Bone marrow (tissue), 2 donors: ENCODE data around the gene FOXA2.

Experiments
- DNase-seq, 2 donors: peaks; one replicate each; lab custom pipeline; 2025; lab: John Stamatoyannopoulos, UW

FOXA2 gene

GRCh38 chr20:22536141-22536828, 48.1 kb downstream of the FOXA2 start:
- DNase-seq, result no peak

- DNase-seq, result no peak
Measured at GRCh38 chr20:22535483-22535882, 48.9 kb downstream of the FOXA2 start.

GRCh38 chr20:22533823-22534751, 50.3 kb downstream of the FOXA2 start:
- DNase-seq, result no peak

GRCh38 chr20:22532598-22532997, 51.8 kb downstream of the FOXA2 start:
- no peak for DNase-seq

GRCh38 chr20:22531756-22532155, 52.6 kb downstream of the FOXA2 start:
- DNase-seq, result no peak

GRCh38 chr20:22531056-22531615, 53.2 kb downstream of the FOXA2 start:
- DNase-seq, result no peak
